Measurements from ENCODE around the gene SLC25A22.

Gene SLC25A22

GRCh38 chr11:844693-845644 lies 46.9 kb upstream of the SLC25A22 start:
- TF ChIP-seq, protein P1, sequence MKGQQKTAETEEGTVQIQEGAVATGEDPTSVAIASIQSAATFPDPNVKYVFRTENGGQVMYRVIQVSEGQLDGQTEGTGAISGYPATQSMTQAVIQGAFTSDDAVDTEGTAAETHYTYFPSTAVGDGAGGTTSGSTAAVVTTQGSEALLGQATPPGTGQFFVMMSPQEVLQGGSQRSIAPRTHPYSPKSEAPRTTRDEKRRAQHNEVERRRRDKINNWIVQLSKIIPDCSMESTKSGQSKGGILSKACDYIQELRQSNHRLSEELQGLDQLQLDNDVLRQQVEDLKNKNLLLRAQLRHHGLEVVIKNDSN (IDR thresholded peaks at IDR 0.05): peak; percentile 53; the same call in 1 of the 2 replicates
- 0 out of 2 replicates have a peak, but pooled peaks have one; percentile 22 for TF ChIP-seq TAF1 (IDR thresholded peaks at IDR 0.05; ENCODE audit: low read depth)
- TF ChIP-seq NFIC (IDR thresholded peaks at IDR 0.05): peak; percentile 79
- no peak for TF ChIP-seq RAD21 (IDR thresholded peaks at IDR 0.05; ENCODE audit: low read depth)
- TF ChIP-seq EP300 (IDR thresholded peaks at IDR 0.05; ENCODE audit: borderline replicate concordance): no peak

DNA sequence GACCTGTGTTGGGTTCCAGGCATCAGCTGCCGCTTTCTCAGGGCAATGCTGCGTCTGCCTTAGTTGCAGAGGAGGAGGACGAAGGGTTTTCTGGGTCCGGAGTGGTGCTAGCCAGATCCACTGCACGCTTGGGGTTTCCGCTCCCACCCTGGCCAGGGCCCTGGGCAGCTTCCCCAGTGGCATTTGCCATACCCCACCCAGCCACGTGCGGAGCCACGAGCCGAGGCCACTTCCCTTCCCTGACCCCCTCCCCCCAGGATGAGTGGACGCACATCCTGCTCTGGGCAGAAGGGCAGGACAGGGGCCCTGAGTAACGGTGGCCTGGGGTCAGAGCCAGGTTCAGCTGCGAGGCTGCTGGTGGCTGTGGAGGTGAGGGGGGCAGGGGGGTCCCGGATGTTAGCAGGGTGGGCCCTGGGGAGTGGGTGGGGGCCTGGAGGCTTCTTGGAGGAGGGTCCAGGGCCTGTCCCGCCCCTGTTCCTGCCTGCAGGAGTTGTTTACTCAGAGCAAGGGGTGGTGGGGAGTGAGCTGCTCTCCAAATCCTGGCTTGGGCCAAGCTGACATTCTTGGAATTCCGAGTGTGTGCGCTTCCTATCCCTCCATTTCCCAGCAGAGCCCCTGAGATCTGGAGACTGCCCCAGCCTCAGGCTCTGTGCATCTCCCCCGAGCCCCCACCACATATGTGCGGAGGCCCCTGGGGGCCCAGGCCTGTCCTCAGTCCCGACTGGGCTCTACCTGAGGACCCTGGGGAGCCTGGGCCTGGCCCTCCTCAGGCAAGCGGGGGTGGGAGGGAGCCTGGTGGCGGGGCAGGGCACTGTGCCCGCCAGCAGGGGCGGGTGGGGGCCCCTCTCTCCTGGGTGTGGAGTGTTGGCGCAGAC lies 46.0 kb upstream of the SLC25A22 start:
- TF ChIP-seq EGR1 (IDR thresholded peaks at IDR 0.05) (no peak), FOXM1 (IDR thresholded peaks at IDR 0.05; ENCODE audit: borderline replicate concordance, low read depth) (no peak), TCF12 (IDR thresholded peaks at IDR 0.05; ENCODE audit: low read depth) (peak; percentile 46), TEAD4 (IDR thresholded peaks at IDR 0.05) (peak; percentile 99), ZBTB7A (IDR thresholded peaks at IDR 0.05; ENCODE audit: low read depth) (peak; percentile 92), CEBPB (IDR thresholded peaks at IDR 0.05) (no peak), EP300 (IDR thresholded peaks at IDR 0.05; ENCODE audit: borderline replicate concordance) (peak; percentile 51; the same call in 1 of the 2 replicates), NFIC (IDR thresholded peaks at IDR 0.05) (peak; percentile 56; the same call in 1 of the 2 replicates)
- TF ChIP-seq, protein P2, sequence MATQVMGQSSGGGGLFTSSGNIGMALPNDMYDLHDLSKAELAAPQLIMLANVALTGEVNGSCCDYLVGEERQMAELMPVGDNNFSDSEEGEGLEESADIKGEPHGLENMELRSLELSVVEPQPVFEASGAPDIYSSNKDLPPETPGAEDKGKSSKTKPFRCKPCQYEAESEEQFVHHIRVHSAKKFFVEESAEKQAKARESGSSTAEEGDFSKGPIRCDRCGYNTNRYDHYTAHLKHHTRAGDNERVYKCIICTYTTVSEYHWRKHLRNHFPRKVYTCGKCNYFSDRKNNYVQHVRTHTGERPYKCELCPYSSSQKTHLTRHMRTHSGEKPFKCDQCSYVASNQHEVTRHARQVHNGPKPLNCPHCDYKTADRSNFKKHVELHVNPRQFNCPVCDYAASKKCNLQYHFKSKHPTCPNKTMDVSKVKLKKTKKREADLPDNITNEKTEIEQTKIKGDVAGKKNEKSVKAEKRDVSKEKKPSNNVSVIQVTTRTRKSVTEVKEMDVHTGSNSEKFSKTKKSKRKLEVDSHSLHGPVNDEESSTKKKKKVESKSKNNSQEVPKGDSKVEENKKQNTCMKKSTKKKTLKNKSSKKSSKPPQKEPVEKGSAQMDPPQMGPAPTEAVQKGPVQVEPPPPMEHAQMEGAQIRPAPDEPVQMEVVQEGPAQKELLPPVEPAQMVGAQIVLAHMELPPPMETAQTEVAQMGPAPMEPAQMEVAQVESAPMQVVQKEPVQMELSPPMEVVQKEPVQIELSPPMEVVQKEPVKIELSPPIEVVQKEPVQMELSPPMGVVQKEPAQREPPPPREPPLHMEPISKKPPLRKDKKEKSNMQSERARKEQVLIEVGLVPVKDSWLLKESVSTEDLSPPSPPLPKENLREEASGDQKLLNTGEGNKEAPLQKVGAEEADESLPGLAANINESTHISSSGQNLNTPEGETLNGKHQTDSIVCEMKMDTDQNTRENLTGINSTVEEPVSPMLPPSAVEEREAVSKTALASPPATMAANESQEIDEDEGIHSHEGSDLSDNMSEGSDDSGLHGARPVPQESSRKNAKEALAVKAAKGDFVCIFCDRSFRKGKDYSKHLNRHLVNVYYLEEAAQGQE (IDR thresholded peaks at IDR 0.05; ENCODE audit: low read depth): peak; percentile 51; the same call in 1 of the 2 replicates
- TF ChIP-seq, protein P1 (IDR thresholded peaks at IDR 0.05): peak; percentile 47
- TF ChIP-seq, protein P3, sequence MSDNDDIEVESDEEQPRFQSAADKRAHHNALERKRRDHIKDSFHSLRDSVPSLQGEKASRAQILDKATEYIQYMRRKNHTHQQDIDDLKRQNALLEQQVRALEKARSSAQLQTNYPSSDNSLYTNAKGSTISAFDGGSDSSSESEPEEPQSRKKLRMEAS (IDR thresholded peaks at IDR 0.05): peak; percentile 94

GRCh38 chr11:843086-843734 lies 45.1 kb upstream of the SLC25A22 start:
- TF ChIP-seq, protein P3 (IDR thresholded peaks at IDR 0.05): no peak
- TF ChIP-seq RAD21 (IDR thresholded peaks at IDR 0.05; ENCODE audit: low read depth): no peak
- no peak for TF ChIP-seq CREB1 (IDR thresholded peaks at IDR 0.05; ENCODE audit: low read depth)
- peak; percentile 93 for TF ChIP-seq ZBTB7A (IDR thresholded peaks at IDR 0.05; ENCODE audit: low read depth)
- TF ChIP-seq YY1 (IDR thresholded peaks at IDR 0.05; ENCODE audit: low read depth): no peak

GRCh38 chr11:842370-843002 lies 44.4 kb upstream of the SLC25A22 start, which contains the start of the genes POLR2L and TSPAN4:
Gene POLR2L, minus strand, starts transcription at chr11:842529. Its CDS starts 21 bp downstream, at chr11:842508.
Gene TSPAN4, plus strand, starts transcription at chr11:842852. Its CDS starts 7,453 bp downstream, at chr11:850305.
- TF ChIP-seq ZBTB7A (IDR thresholded peaks at IDR 0.05; ENCODE audit: low read depth) (no peak), CREB1 (IDR thresholded peaks at IDR 0.05; ENCODE audit: low read depth) (no peak), TAF1 (IDR thresholded peaks at IDR 0.05; ENCODE audit: low read depth) (peak; percentile 91), EP300 (IDR thresholded peaks at IDR 0.05; ENCODE audit: borderline replicate concordance) (peak; percentile 37), FOXM1 (IDR thresholded peaks at IDR 0.05; ENCODE audit: borderline replicate concordance, low read depth) (no peak), TEAD4 (IDR thresholded peaks at IDR 0.05) (no peak), EGR1 (IDR thresholded peaks at IDR 0.05) (peak; percentile 77), TCF12 (IDR thresholded peaks at IDR 0.05; ENCODE audit: low read depth) (peak; percentile 47; the same call in 1 of the 2 replicates), YY1 (IDR thresholded peaks at IDR 0.05; ENCODE audit: low read depth) (peak; percentile 82), RAD21 (IDR thresholded peaks at IDR 0.05; ENCODE audit: low read depth) (no peak), CEBPB (IDR thresholded peaks at IDR 0.05) (no peak), NFIC (IDR thresholded peaks at IDR 0.05) (no peak)
- TF ChIP-seq, protein P3 (IDR thresholded peaks at IDR 0.05): peak; percentile 94
- TF ChIP-seq, protein P1 (IDR thresholded peaks at IDR 0.05): peak; percentile 18; the same call in 1 of the 2 replicates
- TF ChIP-seq, protein P2 (IDR thresholded peaks at IDR 0.05; ENCODE audit: low read depth): no peak
